Effector memory CD4-positive, alpha-beta T cell (primary cell): Measurements from ENCODE around the gene AGMO.

Experiments used
- DNase-seq, 3 donors: peaks; one replicate each; pipeline ENCODE4 v3.0.0-alpha.2; 2020
- H3K27ac ChIP-seq: 2 replicates; pipeline ENCODE4 v1.7.0; 2013; ENCODE audit warnings: mild to moderate bottlenecking, low read length, moderate library complexity; ENCODE audit not compliant: insufficient read depth, poor library complexity, severe bottlenecking
- H3K27me3 ChIP-seq: replicated peaks from 2 replicates; pipeline ENCODE4 v1.7.0; 2013; ENCODE audit warnings: mild to moderate bottlenecking, low read length; ENCODE audit not compliant: insufficient read depth, control insufficient read depth, poor library complexity, severe bottlenecking
- H3K36me3 ChIP-seq: 2 replicates; pipeline ENCODE4 v1.7.0; 2013; ENCODE audit warnings: mild to moderate bottlenecking, low read length, moderate library complexity; ENCODE audit not compliant: control insufficient read depth, insufficient read depth
- H3K4me1 ChIP-seq: 2 replicates; pipeline ENCODE4 v1.7.0; 2013; ENCODE audit warnings: low read length, mild to moderate bottlenecking; ENCODE audit not compliant: control insufficient read depth, insufficient read depth, poor library complexity, severe bottlenecking
- H3K4me3 ChIP-seq: 2 replicates; pipeline ENCODE4 v1.7.0; 2013; ENCODE audit warnings: low read length, low read depth, mild to moderate bottlenecking; ENCODE audit not compliant: insufficient read depth, poor library complexity, severe bottlenecking
- H3K9me3 ChIP-seq: 2 replicates; pipeline ENCODE4 v1.7.0; 2013; ENCODE audit warnings: mild to moderate bottlenecking, low read length, moderate library complexity; ENCODE audit not compliant: control insufficient read depth

The AGMO gene

GRCh38 chr7:15567036-15567435, 5.2 kb upstream of the AGMO start:
- DNase-seq = no peak
- Histone ChIP-seq H3K36me3 (no peaks in the 10 kb centered on the region), H3K9me3 (no peaks in the 10 kb centered on the region), H3K4me3 (no peak overlapping the region), H3K27ac (no peak overlapping the region), H3K4me1 (no peaks in the 10 kb centered on the region), H3K27me3 (no peaks in the 10 kb centered on the region)

- Histone ChIP-seq H3K36me3 (no peaks in the 10 kb centered on the region), H3K9me3 (no peaks in the 10 kb centered on the region), H3K4me1 (no peaks in the 10 kb centered on the region), H3K4me3 (no peak overlapping the region), H3K27ac (no peak overlapping the region), H3K27me3 (no peaks in the 10 kb centered on the region)
- DNase-seq = no peak
Observed at GRCh38 chr7:15566476-15566875, 4.7 kb upstream of the AGMO start.

GRCh38 chr7:15560968-15561367, 847 bp downstream of the AGMO start:
- Histone ChIP-seq H3K27ac (no peak overlapping the region), H3K9me3 (no peaks in the 10 kb centered on the region), H3K36me3 (no peaks in the 10 kb centered on the region), H3K27me3 (no peaks in the 10 kb centered on the region), H3K4me3 (no peak overlapping the region), H3K4me1 (no peaks in the 10 kb centered on the region)
- DNase-seq = no peak

- Histone ChIP-seq H3K27me3 (no peaks in the 10 kb centered on the region), H3K27ac (no peak overlapping the region), H3K4me1 (no peaks in the 10 kb centered on the region)
Observed at GRCh38 chr7:15559416-15559928, 2.3 kb downstream of the AGMO start.

GRCh38 chr7:15558756-15559155, 3.1 kb downstream of the AGMO start:
- no peaks in the 10 kb centered on the region for H3K27me3 ChIP-seq
- H3K27ac ChIP-seq = no peak overlapping the region
- no peak overlapping the region for H3K4me3 ChIP-seq
- no peaks in the 10 kb centered on the region for H3K9me3 ChIP-seq
- no peaks in the 10 kb centered on the region for H3K36me3 ChIP-seq
- DNase-seq = no peak
- H3K4me1 ChIP-seq = no peaks in the 10 kb centered on the region

More at GRCh38 chr7:15559416-15559928, 2.3 kb downstream of the AGMO start:
- no peaks in the 10 kb centered on the region for H3K36me3 ChIP-seq
- no peak for DNase-seq
- H3K9me3 ChIP-seq = no peaks in the 10 kb centered on the region
- H3K4me3 ChIP-seq = no peak overlapping the region

GRCh38 chr7:15557686-15558085, 4.1 kb downstream of the AGMO start:
- Histone ChIP-seq H3K27me3 (no peaks in the 10 kb centered on the region), H3K36me3 (no peaks in the 10 kb centered on the region), H3K27ac (no peak overlapping the region), H3K4me1 (no peaks in the 10 kb centered on the region), H3K9me3 (no peaks in the 10 kb centered on the region), H3K4me3 (no peak overlapping the region)
- no peak for DNase-seq

GRCh38 chr7:15557186-15557585, 4.6 kb downstream of the AGMO start:
- H3K36me3 ChIP-seq = no peaks in the 10 kb centered on the region
- H3K4me1 ChIP-seq = no peaks in the 10 kb centered on the region
- no peak for DNase-seq
- no peak overlapping the region for H3K4me3 ChIP-seq
- H3K27me3 ChIP-seq = no peaks in the 10 kb centered on the region
- H3K27ac ChIP-seq = no peak overlapping the region
- H3K9me3 ChIP-seq = no peaks in the 10 kb centered on the region

GRCh38 chr7:15556339-15557105, 5.3 kb downstream of the AGMO start:
- Histone ChIP-seq H3K27me3 (no peaks in the 10 kb centered on the region), H3K27ac (no peak overlapping the region), H3K4me3 (no peak overlapping the region)

GRCh38 chr7:15555381-15555859, 6.4 kb downstream of the AGMO start:
- no peaks in the 10 kb centered on the region for H3K27me3 ChIP-seq
- DNase-seq = no peak

More at GRCh38 chr7:15556339-15557105, 5.3 kb downstream of the AGMO start:
- no peaks in the 10 kb centered on the region for H3K4me1 ChIP-seq
- H3K9me3 ChIP-seq = no peaks in the 10 kb centered on the region
- H3K36me3 ChIP-seq = no peaks in the 10 kb centered on the region
- DNase-seq = no peak

GRCh38 chr7:15554744-15555143, 7.1 kb downstream of the AGMO start:
- Histone ChIP-seq H3K27ac (no peak overlapping the region), H3K4me1 (no peaks in the 10 kb centered on the region), H3K27me3 (no peaks in the 10 kb centered on the region), H3K4me3 (no peak overlapping the region), H3K9me3 (no peaks in the 10 kb centered on the region), H3K36me3 (no peaks in the 10 kb centered on the region)
- DNase-seq = no peak

More at GRCh38 chr7:15555381-15555859, 6.4 kb downstream of the AGMO start:
- Histone ChIP-seq H3K27ac (no peak overlapping the region), H3K4me1 (no peaks in the 10 kb centered on the region), H3K36me3 (no peaks in the 10 kb centered on the region), H3K4me3 (no peak overlapping the region), H3K9me3 (no peaks in the 10 kb centered on the region)
